Mesenchymal stem cell (in vitro differentiated cells and primary cell): ENCODE measurements around the gene R3HCC1L.

Source experiments
- DNase-seq: peaks from one replicate; pipeline ENCODE4 v3.0.0-alpha.2; 2013
- H2AFZ ChIP-seq: one replicate; pipeline ENCODE4 v1.6.1; 2013; ENCODE audit warnings: low read depth, mild to moderate bottlenecking, control low read depth, inconsistent platforms, low read length, moderate library complexity
- H2AK5ac ChIP-seq: 2 replicates; pipeline ENCODE4 v1.6.1; 2013; ENCODE audit warnings: low read length, moderate library complexity, mild to moderate bottlenecking, inconsistent platforms; ENCODE audit not compliant: severe bottlenecking
- H2BK120ac ChIP-seq: one replicate; pipeline ENCODE4 v1.6.1; 2013; ENCODE audit warnings: low read depth, mild to moderate bottlenecking, inconsistent platforms, low read length, moderate library complexity
- H2BK12ac ChIP-seq, 2 experiments: one replicate each; pipeline ENCODE4 v1.6.1; 2013; ENCODE audit warnings: inconsistent platforms in 2 of 2, low read length in 2 of 2, mild to moderate bottlenecking in 2 of 2, moderate library complexity in 2 of 2, control low read depth in 1 of 2
- H2BK15ac ChIP-seq: one replicate; pipeline ENCODE4 v1.6.1; 2013; ENCODE audit warnings: mild to moderate bottlenecking, low read depth, inconsistent platforms; ENCODE audit not compliant: poor library complexity, severe bottlenecking
- H2BK5ac ChIP-seq: 2 replicates; pipeline ENCODE4 v1.6.1; 2013; ENCODE audit warnings: low read depth, mild to moderate bottlenecking, low read length, control low read depth, inconsistent platforms; ENCODE audit not compliant: poor library complexity, severe bottlenecking
- H3K14ac ChIP-seq, 2 experiments: one replicate each; pipeline ENCODE4 v1.6.1; 2013; ENCODE audit warnings: inconsistent platforms in 2 of 2, low read length in 2 of 2, control low read depth in 1 of 2, mild to moderate bottlenecking in 1 of 2, moderate library complexity in 1 of 2
- H3K18ac ChIP-seq, 2 experiments: one replicate each; pipeline ENCODE4 v1.6.1; 2013; ENCODE audit warnings: inconsistent platforms in 2 of 2, low read length in 2 of 2, control low read depth in 1 of 2, low read depth in 1 of 2, mild to moderate bottlenecking in 1 of 2
- H3K23ac ChIP-seq, 2 experiments: one replicate each; pipeline ENCODE4 v1.6.1; 2013; ENCODE audit warnings: inconsistent platforms in 2 of 2, low read length in 2 of 2, mild to moderate bottlenecking in 2 of 2, moderate library complexity in 2 of 2, control low read depth in 1 of 2
- H3K27ac ChIP-seq: 2 replicates; pipeline ENCODE4 v1.5.1; 2013; ENCODE audit warnings: mild to moderate bottlenecking, moderate library complexity, low read length, control low read depth, inconsistent platforms; ENCODE audit not compliant: poor library complexity, severe bottlenecking
- H3K27me3 ChIP-seq, 2 experiments: 2 replicates each; pipeline versions ENCODE4 v1.6.1 to v1.7.0; 2013; ENCODE audit warnings: low read length in 2 of 2, mild to moderate bottlenecking in 2 of 2, moderate library complexity in 2 of 2, control low read depth in 1 of 2, inconsistent platforms in 1 of 2; ENCODE audit not compliant: control insufficient read depth in 1 of 2, insufficient read depth in 1 of 2
- H3K36me3 ChIP-seq, 2 experiments: 2 replicates each; pipeline versions ENCODE4 v1.6.1 to v1.7.0; 2013; ENCODE audit warnings: low read length in 2 of 2, control low read depth in 1 of 2, inconsistent platforms in 1 of 2, low read depth in 1 of 2, mild to moderate bottlenecking in 1 of 2; ENCODE audit not compliant: insufficient read depth in 2 of 2, control insufficient read depth in 1 of 2
- H3K4ac ChIP-seq, 2 experiments: one replicate each; pipeline ENCODE4 v1.6.1; 2013; ENCODE audit warnings: inconsistent platforms in 2 of 2, low read length in 2 of 2, mild to moderate bottlenecking in 2 of 2, moderate library complexity in 2 of 2, control low read depth in 1 of 2, low read depth in 1 of 2
- H3K4me1 ChIP-seq: 2 replicates; pipeline ENCODE4 v1.6.1; 2013; ENCODE audit warnings: low read depth, low read length, control low read depth; ENCODE audit not compliant: control insufficient read depth, insufficient read depth
- H3K4me2 ChIP-seq: 2 replicates; pipeline ENCODE4 v1.6.1; 2013; ENCODE audit warnings: low read length, mild to moderate bottlenecking, inconsistent platforms; ENCODE audit not compliant: poor library complexity, severe bottlenecking
- H3K4me3 ChIP-seq, 2 experiments: 2 replicates each; pipeline versions ENCODE4 v1.5.1 to v1.7.0; 2013; ENCODE audit warnings: low read length in 2 of 2, mild to moderate bottlenecking in 2 of 2, control low read depth in 1 of 2, low read depth in 1 of 2; ENCODE audit not compliant: insufficient read depth in 1 of 2
- H3K79me1 ChIP-seq: replicated peaks from 2 replicates; pipeline ENCODE4 v1.6.1; 2013; ENCODE audit warnings: mild to moderate bottlenecking, control low read depth, low read length, inconsistent platforms; ENCODE audit not compliant: poor library complexity, severe bottlenecking
- H3K9ac ChIP-seq: 2 replicates; pipeline ENCODE4 v1.7.0; 2013; ENCODE audit warnings: mild to moderate bottlenecking, low read length, moderate library complexity
- H3K9me3 ChIP-seq: 2 replicates; pipeline ENCODE4 v1.7.0; 2013; ENCODE audit warnings: mild to moderate bottlenecking, low read length; ENCODE audit not compliant: control insufficient read depth
- H4K8ac ChIP-seq: one replicate; pipeline ENCODE4 v1.6.1; 2013; ENCODE audit warnings: inconsistent platforms, mild to moderate bottlenecking, low read length, moderate library complexity
- H4K91ac ChIP-seq: one replicate; pipeline ENCODE4 v1.6.1; 2013; ENCODE audit warnings: mild to moderate bottlenecking, low read length, inconsistent platforms
- WGBS: methylation state at CpG from one replicate; pipeline ENCODE4 v1.1.7; 2013; ENCODE audit warnings: mixed read lengths; 5-methylcytosine and 5-hydroxymethylcytosine counted together

The R3HCC1L gene

DNA sequence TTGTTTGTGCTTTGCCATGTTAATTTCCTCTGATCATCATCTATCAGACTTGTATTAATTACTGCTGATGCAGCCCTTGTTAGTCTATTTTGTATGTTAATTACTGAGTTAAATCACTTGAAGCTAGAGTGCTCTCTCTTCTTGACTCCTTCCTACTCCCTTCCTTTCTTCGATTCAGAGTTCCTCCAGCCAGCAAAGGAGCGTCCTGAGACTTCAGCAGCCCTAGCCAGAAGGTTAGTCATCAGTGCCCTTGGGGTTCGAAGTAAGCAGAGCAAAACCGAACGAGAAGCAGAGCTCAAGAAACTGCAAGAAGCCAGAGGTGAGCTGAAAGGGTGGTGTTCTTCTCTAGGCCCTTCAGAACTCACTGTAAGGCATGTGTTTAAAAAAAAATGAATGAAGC is 101.4 kb downstream of the R3HCC1L start:
- H2BK15ac ChIP-seq, result no peak overlapping the region
- H3K79me1 ChIP-seq, result peaks cover 11% of the 10 kb centered on the region
- H3K18ac ChIP-seq, result no peak overlapping the region
- H2AFZ ChIP-seq, result no peak overlapping the region
- no peak overlapping the region for H2BK5ac ChIP-seq
- H3K4me3 ChIP-seq, result peak overlapping the region in 1 of 2 experiments; percentile 44
- no peaks in the 10 kb centered on the region for H3K9me3 ChIP-seq
- no peaks in the 10 kb centered on the region for H3K4me1 ChIP-seq
- no peak overlapping the region for H2BK120ac ChIP-seq
- no peak overlapping the region for H4K91ac ChIP-seq
- no peak overlapping the region for H3K23ac ChIP-seq
- no peak overlapping the region for H2AK5ac ChIP-seq
- no peak overlapping the region for H3K14ac ChIP-seq
- DNase-seq, result no peak
- H3K4me2 ChIP-seq, result no peak overlapping the region
- no peak overlapping the region for H4K8ac ChIP-seq
- H2BK12ac ChIP-seq, result no peak overlapping the region
- no peaks in the 10 kb centered on the region for H3K27me3 ChIP-seq
- WGBS, result 97% methylated on average over 5 of the region's 5 CpGs
- no peak overlapping the region for H3K4ac ChIP-seq
- no peak overlapping the region for H3K27ac ChIP-seq
- H3K9ac ChIP-seq, result peak overlapping the region; percentile 20
- peaks cover 7 to 65% of the 10 kb centered on the region in 2 experiments for H3K36me3 ChIP-seq

DNA sequence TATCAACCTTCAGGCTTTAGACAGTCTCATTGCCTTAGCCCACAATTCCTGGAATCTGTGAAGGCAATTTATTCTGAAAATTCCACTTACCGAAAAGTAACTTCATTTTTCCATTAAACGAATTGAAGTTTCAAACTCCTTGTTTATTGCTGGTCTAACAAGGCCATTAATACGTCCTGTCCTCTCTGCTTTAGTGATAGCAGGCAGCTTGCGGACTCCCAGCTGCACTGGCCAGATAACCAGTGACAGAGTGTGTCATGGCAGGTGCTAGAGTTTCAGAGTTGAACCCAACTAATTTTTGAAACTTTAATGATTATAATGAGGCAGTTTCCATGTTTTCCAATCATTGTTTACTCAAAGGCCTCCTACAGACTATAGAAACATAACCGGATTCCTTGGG is 102.4 kb downstream of the R3HCC1L start:
- WGBS, result 100% methylated on average over 5 of the region's 5 CpGs
- Histone ChIP-seq H3K4ac (no peak overlapping the region), H3K18ac (no peak overlapping the region), H3K4me2 (no peak overlapping the region), H3K9ac (no peak overlapping the region), H2BK15ac (no peak overlapping the region), H4K91ac (no peak overlapping the region), H4K8ac (no peak overlapping the region), H2AK5ac (no peak overlapping the region), H3K27ac (no peak overlapping the region), H3K79me1 (peaks cover 11% of the 10 kb centered on the region), H2BK5ac (no peak overlapping the region), H3K14ac (no peak overlapping the region), H3K36me3 (peaks cover 7 to 59% of the 10 kb centered on the region in 2 experiments), H3K23ac (no peak overlapping the region), H2BK120ac (no peak overlapping the region), H3K4me1 (no peaks in the 10 kb centered on the region), H3K27me3 (no peaks in the 10 kb centered on the region), H2BK12ac (no peak overlapping the region), H3K9me3 (no peaks in the 10 kb centered on the region), H2AFZ (no peak overlapping the region), H3K4me3 (no peak overlapping the region)
- no peak for DNase-seq

DNA sequence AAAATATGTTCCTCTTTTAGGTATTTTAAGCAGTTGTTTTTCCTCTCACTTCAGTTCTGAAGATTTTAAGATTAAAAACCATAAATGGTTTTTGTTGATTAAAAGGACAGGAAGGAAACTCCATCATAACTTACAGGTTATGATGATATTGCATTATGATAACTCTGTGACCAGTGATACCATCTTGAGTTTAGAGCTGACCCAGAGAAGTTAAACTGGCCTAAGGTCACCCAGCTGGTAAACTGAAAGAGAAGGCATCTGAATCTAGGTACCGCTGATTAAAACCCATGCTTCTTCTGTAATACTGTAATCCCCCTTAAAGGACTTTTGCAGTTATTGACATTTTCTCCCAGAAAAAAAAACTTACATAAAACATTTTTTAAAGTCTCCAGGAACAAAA is 103.9 kb downstream of the R3HCC1L start:
- H3K14ac ChIP-seq, result no peak overlapping the region
- no peak overlapping the region for H4K91ac ChIP-seq
- no peak overlapping the region for H3K23ac ChIP-seq
- no peak overlapping the region for H3K9ac ChIP-seq
- no peak overlapping the region for H4K8ac ChIP-seq
- H2BK120ac ChIP-seq, result no peak overlapping the region
- peaks cover 7 to 58% of the 10 kb centered on the region in 2 experiments for H3K36me3 ChIP-seq
- H3K27ac ChIP-seq, result no peak overlapping the region
- no peak overlapping the region for H2AK5ac ChIP-seq
- no peak for DNase-seq
- H3K18ac ChIP-seq, result no peak overlapping the region
- H2BK12ac ChIP-seq, result no peak overlapping the region
- no peaks in the 10 kb centered on the region for H3K27me3 ChIP-seq
- WGBS, result 100% methylated on average over 1 of the region's 1 CpG
- H3K79me1 ChIP-seq, result peaks cover 8% of the 10 kb centered on the region
- no peaks in the 10 kb centered on the region for H3K9me3 ChIP-seq
- H2BK15ac ChIP-seq, result no peak overlapping the region
- H3K4me1 ChIP-seq, result no peaks in the 10 kb centered on the region
- no peak overlapping the region for H2AFZ ChIP-seq
- H3K4me3 ChIP-seq, result no peak overlapping the region
- H3K4ac ChIP-seq, result no peak overlapping the region
- H2BK5ac ChIP-seq, result no peak overlapping the region
- no peak overlapping the region for H3K4me2 ChIP-seq

DNA sequence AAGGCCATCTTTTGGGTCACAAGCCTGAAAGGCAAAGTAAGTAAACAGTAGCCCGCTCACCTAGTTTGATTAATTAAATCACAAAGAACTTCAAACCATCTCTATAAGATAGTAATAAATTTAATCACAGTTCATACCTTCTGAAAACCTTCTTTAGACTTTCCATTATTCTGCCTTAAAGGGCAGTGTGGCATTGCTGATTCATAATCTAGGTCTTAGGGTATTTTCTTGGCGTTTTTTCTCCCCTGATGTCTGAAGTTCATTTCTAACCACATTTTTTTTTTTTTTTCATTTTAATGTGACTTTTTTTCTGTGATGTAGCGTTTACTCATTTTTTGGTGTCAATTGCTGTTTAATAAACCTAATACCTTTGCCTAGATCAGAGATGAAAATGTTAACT is 106.1 kb downstream of the R3HCC1L start:
- H2AFZ ChIP-seq, result no peak overlapping the region
- no peak for DNase-seq
- H3K4me3 ChIP-seq, result no peak overlapping the region
- no peak overlapping the region for H4K91ac ChIP-seq
- no peak overlapping the region for H3K4me2 ChIP-seq
- no peak overlapping the region for H2AK5ac ChIP-seq
- no peak overlapping the region for H2BK12ac ChIP-seq
- no CpG with 5 or more reads among the region's 3 CpGs for WGBS
- H3K79me1 ChIP-seq, result peaks cover 7% of the 10 kb centered on the region
- H3K14ac ChIP-seq, result no peak overlapping the region
- H3K18ac ChIP-seq, result no peak overlapping the region
- no peak overlapping the region for H2BK15ac ChIP-seq
- no peak overlapping the region for H2BK120ac ChIP-seq
- H3K4ac ChIP-seq, result no peak overlapping the region
- H4K8ac ChIP-seq, result no peak overlapping the region
- H3K9ac ChIP-seq, result no peak overlapping the region
- no peak overlapping the region for H3K27ac ChIP-seq
- no peaks in the 10 kb centered on the region for H3K4me1 ChIP-seq
- H3K27me3 ChIP-seq, result no peaks in the 10 kb centered on the region
- H3K36me3 ChIP-seq, result peaks cover 16 to 65% of the 10 kb centered on the region in 2 experiments
- H3K23ac ChIP-seq, result no peak overlapping the region
- H3K9me3 ChIP-seq, result no peaks in the 10 kb centered on the region
- no peak overlapping the region for H2BK5ac ChIP-seq
